Measurements from ENCODE around the gene ADNP.

ADNP gene

GRCh38 chr20:50932016-50932485, 814 bp upstream of the ADNP start:
- DNase-seq = no peak

- DNase-seq = no peak
These were observed 296 bp downstream of the ADNP start for GRCh38 chr20:50930976-50931305.

GRCh38 chr20:50930139-50930975, 880 bp downstream of the ADNP start:
- no peak for DNase-seq

GRCh38 chr20:50929299-50930138, 1.7 kb downstream of the ADNP start:
- peak; percentile 95 for DNase-seq

GRCh38 chr20:50928469-50928868, 2.8 kb downstream of the ADNP start:
- no peak for DNase-seq

- peak in 1 of 2 donors; percentile 39 for DNase-seq
These were observed 4.7 kb downstream of the ADNP start for GRCh38 chr20:50926530-50926929.

GRCh38 chr20:50924261-50924920, 6.8 kb downstream of the ADNP start:
- peak in 1 of 2 donors; percentile 29 for DNase-seq

- no peak for DNase-seq
These were observed 9.3 kb downstream of the ADNP start for GRCh38 chr20:50921803-50922501.

GRCh38 chr20:50920997-50921396, 10.2 kb downstream of the ADNP start:
- DNase-seq = no peak

- no peak for DNase-seq
These were observed 11.7 kb downstream of the ADNP start for GRCh38 chr20:50919567-50919966.

- no peak for DNase-seq
These were observed 12.8 kb downstream of the ADNP start for GRCh38 chr20:50918403-50918802.

- no peak for DNase-seq
These were observed 14.3 kb downstream of the ADNP start for GRCh38 chr20:50916934-50917333.

GRCh38 chr20:50916257-50916656, 15.0 kb downstream of the ADNP start:
- DNase-seq = no peak

- no peak for DNase-seq
These were observed 15.8 kb downstream of the ADNP start for GRCh38 chr20:50915424-50915823.

- DNase-seq = no peak
These were observed 17.4 kb downstream of the ADNP start for GRCh38 chr20:50913690-50914375.

GRCh38 chr20:50911716-50912115, 19.5 kb downstream of the ADNP start:
- no peak for DNase-seq

GRCh38 chr20:50911030-50911429, 20.2 kb downstream of the ADNP start:
- no peak for DNase-seq

- no peak for DNase-seq
These were observed 21.8 kb downstream of the ADNP start for GRCh38 chr20:50909413-50909812.

GRCh38 chr20:50904067-50904570, 27.1 kb downstream of the ADNP start:
- DNase-seq = no peak

GRCh38 chr20:50903353-50904051, 27.7 kb downstream of the ADNP start:
- no peak for DNase-seq

GRCh38 chr20:50901301-50901700, 29.9 kb downstream of the ADNP start:
- no peak for DNase-seq
